HepG2 (cell line): Measurements from ENCODE around the gene ZNF541. TPM values are rescaled to one million over a fixed set of nuclear protein-coding genes. Genes with fewer than 3 reads are reported as not detected.

Experiments used
- ATAC-seq: fragments of 200-7000 bp; cut with Tn5 transposase; 3 replicates; pipeline ENCODE4 v1.9.1; 2020; ENCODE audit warnings: mild to moderate bottlenecking, moderate library complexity
- BruUV-seq: library from RNA; stranded (reverse); fragments of 400-500 nt; replicated peaks from 2 replicates; lab custom pipeline; 2021; lab: Mats Ljungman, UMichigan
- CTCF ChIA-PET: fragments of 300-600 bp; formaldehyde crosslinking; extraction: SDS; loops from one replicate; lab custom pipeline; 2021; ENCODE audit warnings: low total read pairs, inconsistent platforms, low intra/inter-chr PET ratio; lab: Yijun Ruan, JAX
- POLR2A ChIA-PET: fragments of 350-600 bp; sonication (Branson Sonifier 250); formaldehyde crosslinking; loops from one replicate; lab custom pipeline; 2020; ENCODE audit warnings: antibody characterized with exemption, inconsistent platforms; lab: Yijun Ruan, JAX
- DNase-seq: peaks from one replicate; pipeline ENCODE4 v3.0.0-alpha.2; 2015; ENCODE audit warnings: low spot score
- FAIRE-seq: peaks from 3 replicates; lab custom pipeline; 2011; peaks lifted over from hg19 to GRCh38; lab: Jason Lieb, UNC
- H2AFZ ChIP-seq: one replicate; pipeline ENCODE4 v1.6.1; 2011; ENCODE audit warnings: low read length, inconsistent platforms
- H3K27ac ChIP-seq: fragments of 300-600 bp; 3 replicates; pipeline ENCODE4 v1.8.0; 2011; ENCODE audit warnings: mixed run types, mild to moderate bottlenecking, mixed read lengths, low read length, inconsistent platforms; ENCODE audit not compliant: insufficient read depth; ENCODE audit errors: extremely low read length
- H3K27me3 ChIP-seq, 2 experiments: fragments of 200-600 bp in 1 of 2; 2 replicates in 1 of 2; 3 replicates in 1 of 2; pipeline versions ENCODE4 v1.6.0 to v1.8.0; 2011; ENCODE audit warnings: low read length in 2 of 2, mild to moderate bottlenecking in 2 of 2, moderate library complexity in 2 of 2, inconsistent platforms in 1 of 2; ENCODE audit not compliant: insufficient read depth in 2 of 2, control insufficient read depth in 1 of 2
- H3K36me3 ChIP-seq, 2 experiments: fragments of 200-600 bp in 1 of 2; replicated peaks in 1 of 2; 2 replicates in 1 of 2; 3 replicates in 1 of 2; pipeline versions ENCODE4 v1.5.1 to v1.8.0; 2011; ENCODE audit warnings: low read length in 2 of 2, inconsistent platforms in 1 of 2; ENCODE audit not compliant: insufficient read depth in 2 of 2, control insufficient read depth in 1 of 2
- H3K4me1 ChIP-seq: 2 replicates; pipeline ENCODE4 v1.5.1; 2012; ENCODE audit warnings: low read length, inconsistent platforms; ENCODE audit not compliant: insufficient read depth
- H3K4me2 ChIP-seq: 2 replicates; pipeline ENCODE4 v1.6.0; 2011; ENCODE audit warnings: low read depth, low read length, inconsistent platforms
- H3K4me3 ChIP-seq, 3 experiments: fragments of 200-600 bp in 1 of 3; sonication (generic), shearing (Covaris generic) in 1 of 3; replicated peaks in 1 of 3; 2 replicates each; pipeline ENCODE4 v1.5.1; 2011 to 2016; ENCODE audit warnings: low read length in 3 of 3, inconsistent platforms in 2 of 3, low read depth in 2 of 3, mild to moderate bottlenecking in 2 of 3, control low read depth in 1 of 3, mixed read lengths in 1 of 3; ENCODE audit not compliant: insufficient read depth in 1 of 3
- H3K79me2 ChIP-seq: one replicate; pipeline ENCODE4 v1.6.1; 2011; ENCODE audit warnings: low read length, inconsistent platforms; ENCODE audit not compliant: insufficient read depth
- H3K9ac ChIP-seq: 2 replicates; pipeline ENCODE4 v1.6.0; 2011; ENCODE audit warnings: mild to moderate bottlenecking, low read depth, low read length, inconsistent platforms; ENCODE audit not compliant: insufficient read depth
- H3K9me3 ChIP-seq: 2 replicates; pipeline ENCODE4 v1.5.1; 2012; ENCODE audit warnings: mild to moderate bottlenecking, low read length
- H4K20me1 ChIP-seq: 2 replicates; pipeline ENCODE4 v1.6.0; 2011; ENCODE audit warnings: inconsistent platforms, mild to moderate bottlenecking, low read length, moderate library complexity; ENCODE audit not compliant: insufficient read depth
- CEBPZ ChIP-seq: IDR thresholded peaks from 2 replicates; pipeline ENCODE4 v1.6.1; 2012; ENCODE audit warnings: low read length, improper control_type of control experiment
- HMGA1 ChIP-seq: sonication (generic); formaldehyde crosslinking; conservative IDR thresholded peaks from 2 replicates; pipeline ENCODE4 v1.4.0; 2020; ENCODE audit warnings: missing genetic modification reagents
- HNF4G ChIP-seq, 2 experiments: sonication (generic) in 1 of 2; formaldehyde crosslinking in 1 of 2; IDR thresholded peaks; 2 replicates each; pipeline versions ENCODE4 v1.4.0 to v1.6.1; 2011 to 2020; ENCODE audit warnings: borderline replicate concordance in 2 of 2, low read depth in 2 of 2, mild to moderate bottlenecking in 2 of 2, low read length in 1 of 2, missing genetic modification reagents in 1 of 2, moderate library complexity in 1 of 2
- NR1H2 ChIP-seq: sonication (generic); formaldehyde crosslinking; IDR thresholded peaks from 2 replicates; pipeline ENCODE4 v1.8.1; 2022; ENCODE audit warnings: low read depth, missing genetic modification reagents, borderline replicate concordance
- SP4 ChIP-seq: sonication (generic); formaldehyde crosslinking; IDR thresholded peaks from 2 replicates; pipeline ENCODE4 v1.8.1; 2023; ENCODE audit warnings: mild to moderate bottlenecking, missing genetic modification reagents
- YY1 ChIP-seq: IDR thresholded peaks from 2 replicates; pipeline ENCODE4 v1.6.1; 2011; ENCODE audit warnings: low read length, low read depth, moderate library complexity, mild to moderate bottlenecking; ENCODE audit not compliant: insufficient read depth, insufficient replicate concordance
- ZBTB3 ChIP-seq: sonication (generic); formaldehyde crosslinking; IDR thresholded peaks from 2 replicates; pipeline ENCODE4 v1.4.0; 2020; ENCODE audit warnings: low read depth, mild to moderate bottlenecking, moderate library complexity, missing genetic modification reagents, borderline replicate concordance
- ZKSCAN1 ChIP-seq: fragments of 150-350 bp; IDR thresholded peaks from 2 replicates; pipeline ENCODE4 v1.6.1; 2014; ENCODE audit warnings: low read length
- ZKSCAN8 ChIP-seq: IDR thresholded peaks from 2 replicates; pipeline ENCODE4 v1.6.1; 2016; ENCODE audit warnings: borderline replicate concordance, missing genetic modification reagents, missing compliant biosample characterization
- ZMAT5 ChIP-seq: sonication (generic); formaldehyde crosslinking; IDR thresholded peaks from 2 replicates; pipeline ENCODE4 v1.5.0; 2020; ENCODE audit warnings: mild to moderate bottlenecking, low read depth, missing genetic modification reagents, borderline replicate concordance
- ZNF101 ChIP-seq: sonication (generic); formaldehyde crosslinking; IDR thresholded peaks from 2 replicates; pipeline ENCODE4 v1.4.0; 2020; ENCODE audit warnings: mild to moderate bottlenecking, low read depth, missing genetic modification reagents, borderline replicate concordance
- ZNF75D ChIP-seq: sonication (generic); formaldehyde crosslinking; IDR thresholded peaks from 2 replicates; pipeline ENCODE4 v1.8.1; 2023; ENCODE audit warnings: missing genetic modification reagents, mild to moderate bottlenecking, borderline replicate concordance
- ZUFSP ChIP-seq: sonication (generic); formaldehyde crosslinking; IDR thresholded peaks from 2 replicates; pipeline ENCODE4 v1.9.0; 2021; ENCODE audit warnings: missing genetic modification reagents, mild to moderate bottlenecking, borderline replicate concordance
- WGBS: methylation state at CpG from one replicate; pipeline ENCODE4 v1.1.6; 2017; ENCODE audit warnings: low lambda C conversion rate; 5-methylcytosine and 5-hydroxymethylcytosine counted together
- in situ Hi-C: cut with HindIII; loops from 2 replicates; pipeline ENCODE4 v1.10.0; 2017; ENCODE audit warnings: low pct_unique_long_range_greater_than_20kb; ENCODE audit not compliant: extremely low pct_ligation_motif_present
- intact Hi-C: fragments of 100-400 bp; cut with micrococcal nuclease; formaldehyde crosslinking; loops from one replicate; pipeline ENCODE4 v1.10.0; 2022; ENCODE audit not compliant: unreplicated experiment
- polyA plus RNA-seq, 8 experiments: library from polyadenylated mRNA; depleted of rRNA in 3 of 8; stranded (reverse) in 7 of 8; unstranded in 1 of 8; fragments of >200 nt; fragmentation: Illumina TruSeq in 4 of 8; extraction: Trizol in 4 of 8; gene quantifications; 2 replicates each; pipeline versions ENCODE4 v1.2.1 to v1.2.3, GENCODE V29; 2011 to 2016; ENCODE audit warnings: low read depth in 4 of 8, missing spikeins in 1 of 8, mixed read lengths in 1 of 8; ENCODE audit not compliant: insufficient read depth in 1 of 8
- total RNA-seq, 5 experiments: library from RNA; depleted of rRNA; stranded (reverse); fragments of >200 nt; fragmentation: Illumina TruSeq; extraction: Trizol; gene quantifications; 2 replicates each; pipeline ENCODE4 v1.2.3, GENCODE V29; 2016; ENCODE audit warnings: low read depth in 1 of 5

ZNF541 gene
- total and polyA plus RNA-seq, 2 of the 13 experiments (the other 11 are each of a cell fraction or from before 2014, with no cell fraction given): 0.03 to 0.04 TPM

- CTCF ChIA-PET: no interaction called here
Measured at GRCh38 chr19:47593860-47594259, 20.9 kb upstream of the ZNF541 start.

GRCh38 chr19:47589824-47590223, 16.9 kb upstream of the ZNF541 start:
- Histone ChIP-seq H3K4me1 (no peaks in the 10 kb centered on the region), H3K4me2 (no peak overlapping the region), H3K4me3 (no peak overlapping the region), H3K27me3 (0 out of 5 replicates have a peak, but pooled peaks cover 0 to 3% of the 10 kb centered on the region in 2 experiments), H3K9me3 (peaks cover 8% of the 10 kb centered on the region), H3K9ac (no peak overlapping the region), H3K79me2 (no peaks in the 10 kb centered on the region), H4K20me1 (no peaks in the 10 kb centered on the region), H2AFZ (no peak overlapping the region), H3K36me3 (no peaks in the 10 kb centered on the region), H3K27ac (no peak overlapping the region)
- 31% methylated on average over 7 of the region's 7 CpGs for WGBS
- CTCF ChIA-PET: no interaction called here
- no peak for DNase-seq
- in situ Hi-C loops: no loop called here
- FAIRE-seq: no peak
- no TSS peak for BruUV-seq
- POLR2A ChIA-PET: no interaction called here
- ATAC-seq: no peak
- intact Hi-C loops: no loop called here
- TF ChIP-seq ZUFSP (no peak), ZMAT5 (CRISPR knock-in tag) (no peak), HNF4G (IDR thresholded peaks at IDR 0.05; ENCODE audit: borderline replicate concordance, low read depth, low read length) (no peak), HNF4G (CRISPR knock-in tag; IDR thresholded peaks at IDR 0.05; ENCODE audit: borderline replicate concordance, low read depth) (no peak), NR1H2 (CRISPR knock-in tag) (no peak), YY1 (no peak), ZKSCAN1 (no peak), ZNF75D (CRISPR knock-in tag) (no peak), HMGA1 (no peak), ZBTB3 (no peak), CEBPZ (no peak), ZKSCAN8 (no peak)

More at GRCh38 chr19:47593860-47594259, 20.9 kb upstream of the ZNF541 start:
- ATAC-seq: no peak
- H3K4me2 ChIP-seq: no peak overlapping the region
- intact Hi-C loops: no loop called here
- H2AFZ ChIP-seq: no peak overlapping the region
- no peaks in the 10 kb centered on the region for H3K36me3 ChIP-seq
- H3K79me2 ChIP-seq: no peaks in the 10 kb centered on the region
- peaks cover 8% of the 10 kb centered on the region for H3K4me1 ChIP-seq
- no peak overlapping the region for H3K27ac ChIP-seq
- H3K9me3 ChIP-seq: no peaks in the 10 kb centered on the region
- 40% methylated on average over 6 of the region's 6 CpGs for WGBS
- no peaks in the 10 kb centered on the region for H4K20me1 ChIP-seq
- TF ChIP-seq SP4 (no peak), ZNF101 (CRISPR knock-in tag) (no peak)
- TF ChIP-seq, all 625 proteins: peak for 0
- H3K9ac ChIP-seq: no peak overlapping the region
- no peak for FAIRE-seq
- H3K27me3 ChIP-seq: 0 out of 5 replicates have a peak, but pooled peaks cover 0 to 12% of the 10 kb centered on the region in 2 experiments
- in situ Hi-C loops: no loop called here
- no peak for DNase-seq
- POLR2A ChIA-PET: no interaction called here
- BruUV-seq: no TSS peak
- H3K4me3 ChIP-seq: no peak overlapping the region
